Measurements from ENCODE around the gene LRRC74B.
A peak's percentile ranks its signal among the peaks of the same experiment; 100 is the strongest.
"Not testable (repeated sequence)": the region's sequence is repeated elsewhere in the genome, so short reads cannot be mapped to it uniquely, and the experiment has no call there.

LRRC74B gene

GRCh38 chr22:21032037-21032867 is 13.5 kb upstream of the LRRC74B start, which contains the start of gene SLC7A4:
Gene SLC7A4, minus strand, starts transcription at chr22:21032561. Its CDS starts 749 bp downstream, at chr22:21031812.
- no peak for DNase-seq (ENCODE audit: low spot score)

GRCh38 chr22:21032868-21033688 is 12.7 kb upstream of the LRRC74B start:
- no peak for DNase-seq (ENCODE audit: low spot score)

GRCh38 chr22:21033895-21034294 is 11.9 kb upstream of the LRRC74B start:
- no peak for DNase-seq (ENCODE audit: low spot score)

- DNase-seq (ENCODE audit: low spot score) = no peak
Observed at GRCh38 chr22:21034989-21035388, 10.8 kb upstream of the LRRC74B start.

- no peak for DNase-seq (ENCODE audit: low spot score)
Observed at GRCh38 chr22:21038405-21038804, 7.3 kb upstream of the LRRC74B start.

- DNase-seq (ENCODE audit: low spot score) = not testable (repeated sequence)
Observed at GRCh38 chr22:21039158-21039557, 6.6 kb upstream of the LRRC74B start.

GRCh38 chr22:21041937-21042336 is 3.8 kb upstream of the LRRC74B start:
- DNase-seq (ENCODE audit: low spot score) = no peak

GRCh38 chr22:21042978-21043859 is 2.5 kb upstream of the LRRC74B start:
- no peak for DNase-seq (ENCODE audit: low spot score)

- no peak for DNase-seq (ENCODE audit: low spot score)
Observed at GRCh38 chr22:21043860-21044535, 1.7 kb upstream of the LRRC74B start.

GRCh38 chr22:21044931-21045584 is 688 bp upstream of the LRRC74B start:
- peak; percentile 2 for DNase-seq (ENCODE audit: low spot score)

- DNase-seq (ENCODE audit: low spot score) = no peak
Observed at GRCh38 chr22:21047035-21047661, 1.4 kb downstream of the LRRC74B start.

GRCh38 chr22:21047730-21048129 is 2.0 kb downstream of the LRRC74B start:
- DNase-seq (ENCODE audit: low spot score) = no peak

GRCh38 chr22:21048448-21048847 is 2.7 kb downstream of the LRRC74B start:
- DNase-seq (ENCODE audit: low spot score) = not testable (repeated sequence)

GRCh38 chr22:21048965-21049364 is 3.2 kb downstream of the LRRC74B start:
- not testable (repeated sequence) for DNase-seq (ENCODE audit: low spot score)

- no peak for DNase-seq (ENCODE audit: low spot score)
Observed at GRCh38 chr22:21051145-21051830, 5.5 kb downstream of the LRRC74B start.

GRCh38 chr22:21051831-21052400 is 6.2 kb downstream of the LRRC74B start:
- DNase-seq (ENCODE audit: low spot score) = no peak

GRCh38 chr22:21052715-21053459 is 7.1 kb downstream of the LRRC74B start:
- no peak for DNase-seq (ENCODE audit: low spot score)

- no peak for DNase-seq (ENCODE audit: low spot score)
Observed at GRCh38 chr22:21054046-21054713, 8.4 kb downstream of the LRRC74B start.
